Stimulated activated CD8-positive, alpha-beta memory T cell treated with anti-CD3 and anti-CD28 coated beads, Interleukin-12 subunit alpha, Interleukin-12 subunit beta, amount 100 ng/mL, for 24 hours (primary cell): ENCODE measurements around the gene SMARCC1.
"Not testable (repeated sequence)": the region's sequence is repeated elsewhere in the genome, so short reads cannot be mapped to it uniquely, and the experiment has no call there.

Experiments
- DNase-seq: peaks from one replicate; pipeline ENCODE4 v3.0.0-alpha.2; 2020; ENCODE audit errors: extremely low read depth

The SMARCC1 gene

GRCh38 chr3:47781685-47782445, at the start of gene SMARCC1:
Gene SMARCC1 (minus strand): TSS chr3:47781893. CDS start chr3:47781797, 96 bp downstream.
- DNase-seq = peak; percentile 96

- DNase-seq = not testable (repeated sequence)
Observed at GRCh38 chr3:47829482-47829881, 47.8 kb upstream of the SMARCC1 start.

- no peak for DNase-seq
Observed at GRCh38 chr3:47825590-47825989, 43.9 kb upstream of the SMARCC1 start.

- peak; percentile 37 for DNase-seq
Observed at GRCh38 chr3:47824541-47825473, 43.1 kb upstream of the SMARCC1 start.

- DNase-seq = no peak
Observed at GRCh38 chr3:47817609-47818008, 35.9 kb upstream of the SMARCC1 start.

- no peak for DNase-seq
Observed at GRCh38 chr3:47813551-47814177, 32.0 kb upstream of the SMARCC1 start.

- no peak for DNase-seq
Observed at GRCh38 chr3:47804577-47804976, 22.9 kb upstream of the SMARCC1 start.

- no peak for DNase-seq
Observed at GRCh38 chr3:47803480-47804025, 21.9 kb upstream of the SMARCC1 start.

- DNase-seq = peak; percentile 67
Observed at GRCh38 chr3:47802734-47803479, 21.2 kb upstream of the SMARCC1 start, which contains the start of gene DHX30. Gene DHX30 (plus strand): TSS chr3:47803138. CDS start chr3:47810684, 7,546 bp downstream.

- no peak for DNase-seq
Observed at GRCh38 chr3:47799733-47800132, 18.0 kb upstream of the SMARCC1 start.

- no peak for DNase-seq
Observed at GRCh38 chr3:47794544-47794943, 12.9 kb upstream of the SMARCC1 start.

GRCh38 chr3:47792699-47793098, 11.0 kb upstream of the SMARCC1 start:
- no peak for DNase-seq

- no peak for DNase-seq
Observed at GRCh38 chr3:47791193-47791855, 9.6 kb upstream of the SMARCC1 start.

- DNase-seq = no peak
Observed at GRCh38 chr3:47783673-47784072, 2.0 kb upstream of the SMARCC1 start.

- no peak for DNase-seq
Observed at GRCh38 chr3:47782446-47783308, 984 bp upstream of the SMARCC1 start.

- peak; percentile 42 for DNase-seq
Observed at GRCh38 chr3:47780741-47781684, 680 bp downstream of the SMARCC1 start.

- DNase-seq = no peak
Observed at GRCh38 chr3:47778746-47779145, 2.9 kb downstream of the SMARCC1 start.

- DNase-seq = no peak
Observed at GRCh38 chr3:47772788-47773187, 8.9 kb downstream of the SMARCC1 start.
